Mononuclear cell (primary cell): ENCODE measurements around the gene NCEH1. TPM values are rescaled to one million over a fixed set of nuclear protein-coding genes. Genes with fewer than 3 reads are reported as not detected.

Experiments
- H3K27me3 ChIP-seq: 2 replicates; pipeline ENCODE4 v1.6.0; 2011; ENCODE audit warnings: low read length, control low read depth; ENCODE audit not compliant: insufficient read depth
- H3K4me1 ChIP-seq: 2 replicates; pipeline ENCODE4 v1.5.1; 2011; ENCODE audit warnings: mild to moderate bottlenecking, low read length, control low read depth; ENCODE audit not compliant: insufficient read depth
- H3K4me3 ChIP-seq: 2 replicates; pipeline ENCODE4 v1.5.1; 2011; ENCODE audit warnings: mild to moderate bottlenecking, low read length, moderate library complexity
- H3K9me3 ChIP-seq: 2 replicates; pipeline ENCODE4 v1.5.1; 2011; ENCODE audit warnings: low read depth, mild to moderate bottlenecking, control low read depth, low read length
- total RNA-seq: library from RNA; depleted of rRNA; stranded (reverse); fragments of >200 nt; gene quantifications from one replicate; pipeline ENCODE4 v1.2.3, GENCODE V29; 2012

Gene NCEH1
- total RNA-seq, 1 donor, result 2.3 TPM

- Histone ChIP-seq H3K4me1 (peaks cover 60% of the 10 kb centered on the region), H3K27me3 (no peaks in the 10 kb centered on the region), H3K4me3 (no peak overlapping the region), H3K9me3 (no peaks in the 10 kb centered on the region)
These were observed 129.1 kb downstream of the NCEH1 start for GRCh38 chr3:172581757-172582166.

DNA sequence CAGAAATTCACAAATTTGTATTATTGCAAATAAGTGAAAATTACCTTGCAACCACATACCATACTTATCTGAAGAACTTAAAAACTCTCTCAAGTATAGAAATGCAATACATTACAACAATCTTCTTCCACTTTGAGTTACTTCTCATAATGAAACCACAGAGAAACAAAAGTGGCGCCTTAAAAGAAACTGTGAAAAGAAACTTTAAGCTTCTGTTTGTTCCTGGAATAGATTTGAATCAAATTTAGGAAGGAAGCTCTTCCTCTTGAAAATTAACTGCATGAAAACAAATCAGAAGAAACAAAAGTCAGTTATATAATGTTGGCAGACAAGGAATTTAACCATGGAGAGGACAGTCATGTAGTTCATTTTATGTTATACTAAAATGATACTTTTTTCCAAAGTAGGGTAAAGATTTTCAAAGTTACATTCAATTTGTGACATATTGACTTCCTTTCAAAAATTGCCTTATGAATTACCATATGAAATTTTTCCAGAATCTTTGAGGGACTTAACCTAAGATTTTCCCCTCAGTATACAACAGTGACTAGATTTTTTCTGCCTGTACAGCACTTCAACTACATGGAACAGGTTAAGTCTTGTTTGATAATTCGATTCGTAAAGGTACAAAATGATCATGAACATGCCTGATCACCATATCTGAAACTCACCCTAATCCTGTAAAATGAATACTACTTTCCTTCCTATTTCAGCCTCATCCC is 130.0 kb downstream of the NCEH1 start:
- H3K9me3 ChIP-seq, result no peaks in the 10 kb centered on the region
- H3K4me1 ChIP-seq, result peaks cover 51% of the 10 kb centered on the region
- no peak overlapping the region for H3K4me3 ChIP-seq
- no peaks in the 10 kb centered on the region for H3K27me3 ChIP-seq

Other genes with a start within 250 kb of the NCEH1 start
- 20.6 TPM for gene TNFSF10, start 187.6 kb downstream of the NCEH1 start, total RNA-seq
- gene ECT2, start 39.7 kb upstream of the NCEH1 start, total RNA-seq, result 4.1 TPM